Smooth muscle cell (in vitro differentiated cells): ENCODE data around the gene FGD4. TPM values are rescaled to one million over a fixed set of nuclear protein-coding genes. Genes with fewer than 3 reads are reported as not detected.
"Not testable (repeated sequence)": the region's sequence is repeated elsewhere in the genome, so short reads cannot be mapped to it uniquely, and the experiment has no call there.

Experiments used
- DNase-seq: peaks from one replicate; lab custom pipeline; 2025; ENCODE audit not compliant: unreplicated experiment; lab: John Stamatoyannopoulos, UW
- H2AFZ ChIP-seq: fragments of 200-600 bp; sonication (generic); 2 replicates; pipeline ENCODE4 v1.6.0; 2016; ENCODE audit warnings: antibody characterized with exemption, low read depth, mild to moderate bottlenecking
- H3F3A ChIP-seq: fragments of 200-600 bp; sonication (generic); 2 replicates; pipeline ENCODE4 v1.6.0; 2017; ENCODE audit warnings: antibody characterized with exemption, low read depth
- H3K27ac ChIP-seq: fragments of 200-600 bp; sonication (generic); 2 replicates; pipeline ENCODE4 v1.5.1; 2016; ENCODE audit warnings: low read depth, mild to moderate bottlenecking
- H3K27me3 ChIP-seq: fragments of 200-600 bp; sonication (generic); 2 replicates; pipeline ENCODE4 v1.6.1; 2016; ENCODE audit warnings: low read depth, mild to moderate bottlenecking
- H3K36me3 ChIP-seq: fragments of 200-600 bp; sonication (generic); 2 replicates; pipeline ENCODE4 v1.5.1; 2016; ENCODE audit warnings: low read depth
- H3K4me1 ChIP-seq: fragments of 200-600 bp; sonication (generic); 2 replicates; pipeline ENCODE4 v1.5.1; 2016; ENCODE audit warnings: low read depth
- H3K4me2 ChIP-seq: fragments of 200-600 bp; sonication (generic); 2 replicates; pipeline ENCODE4 v1.6.0; 2016; ENCODE audit warnings: mild to moderate bottlenecking
- H3K4me3 ChIP-seq: fragments of 200-600 bp; sonication (generic); 2 replicates; pipeline ENCODE4 v1.5.1; 2016; ENCODE audit warnings: mild to moderate bottlenecking
- H3K79me2 ChIP-seq: fragments of 200-600 bp; sonication (generic); 2 replicates; pipeline ENCODE4 v1.6.0; 2016; ENCODE audit warnings: low read depth, mild to moderate bottlenecking
- H3K9ac ChIP-seq: fragments of 200-600 bp; sonication (generic); 2 replicates; pipeline ENCODE4 v1.6.0; 2016; ENCODE audit warnings: low read depth
- H3K9me3 ChIP-seq: fragments of 200-600 bp; sonication (generic); replicated peaks from 2 replicates; pipeline ENCODE4 v1.5.1; 2016; ENCODE audit warnings: low read depth
- H4K20me1 ChIP-seq: fragments of 200-600 bp; sonication (generic); 2 replicates; pipeline ENCODE4 v1.6.0; 2016; ENCODE audit warnings: low read depth
- WGBS: methylation state at CpG from one replicate; pipeline ENCODE4 v1.1.7; 2016; ENCODE audit warnings: low lambda C conversion rate; 5-methylcytosine and 5-hydroxymethylcytosine counted together
- polyA plus RNA-seq: library from polyadenylated mRNA; unstranded; fragments of >200 nt; fragmentation: Nextera tagmentation; extraction: Ambion mirVana; gene quantifications from 2 replicates; pipeline ENCODE4 v1.2.1, GENCODE V29; 2016
- total RNA-seq: library from RNA; depleted of rRNA; stranded (reverse); fragments of >200 nt; gene quantifications from 2 replicates; pipeline ENCODE4 v1.2.3, GENCODE V29; 2014
- TF ChIP-seq, protein P1 (sequence below): fragments of 200-600 bp; sonication (generic); IDR thresholded peaks from 2 replicates; pipeline ENCODE4 v1.5.1; 2017; ENCODE audit warnings: borderline replicate concordance, mild to moderate bottlenecking, antibody characterized with exemption; ENCODE audit not compliant: insufficient read depth, poor library complexity, severe bottlenecking

The FGD4 gene
- total and polyA plus RNA-seq, 2 experiments from 2014 or later: 0.42 to 5.8 TPM

DNA sequence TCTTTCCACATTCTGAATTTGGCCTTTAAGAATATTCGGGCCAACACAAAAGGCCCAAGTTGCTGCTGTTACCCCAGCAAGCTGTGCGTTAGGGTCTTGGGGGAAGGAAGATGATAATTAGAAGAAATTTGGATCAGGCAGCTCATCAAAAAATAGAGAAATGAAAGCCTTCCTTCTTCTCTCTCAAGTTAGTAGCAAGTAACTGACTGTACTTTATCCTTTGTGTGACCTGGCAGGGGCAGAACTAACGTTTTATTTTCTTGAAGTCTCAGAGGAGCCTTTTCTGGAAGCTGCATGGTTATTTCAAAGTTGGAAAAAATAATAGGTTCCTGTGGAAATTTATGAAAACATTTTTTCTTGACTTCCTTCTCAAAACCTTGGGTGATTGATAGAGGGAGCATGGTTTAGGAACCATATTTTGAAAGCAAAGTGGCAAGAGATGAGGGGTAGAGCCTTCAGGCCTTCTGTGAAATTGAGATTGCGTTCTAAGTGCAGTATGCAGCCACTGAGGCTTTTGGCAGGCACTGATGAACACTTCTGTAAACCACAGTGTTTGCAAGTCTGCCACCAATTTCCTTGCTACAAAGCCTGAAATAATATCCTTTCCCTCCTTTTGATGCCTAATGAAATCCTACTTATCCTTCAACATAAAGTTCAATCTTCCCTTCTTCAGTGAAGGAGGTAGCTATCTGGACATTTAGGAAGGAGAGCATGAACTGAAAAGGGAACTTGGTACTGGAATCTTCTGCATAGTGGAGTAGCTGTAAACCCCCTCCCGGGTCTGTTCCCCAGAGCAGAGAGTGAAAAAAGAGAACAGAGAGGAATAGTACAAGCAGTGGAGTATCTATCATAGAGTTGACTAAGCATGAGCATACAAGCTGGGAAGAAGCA, 123.2 kb downstream of the FGD4 start:
- no peaks in the 10 kb centered on the region for H3K79me2 ChIP-seq
- H3K36me3 ChIP-seq: no peaks in the 10 kb centered on the region
- no peaks in the 10 kb centered on the region for H3K9me3 ChIP-seq
- no peak for DNase-seq
- H3K27me3 ChIP-seq: no peaks in the 10 kb centered on the region
- WGBS: 73% methylated on average over 5 of the region's 5 CpGs
- H3K9ac ChIP-seq: no peak overlapping the region
- TF ChIP-seq, protein P1, sequence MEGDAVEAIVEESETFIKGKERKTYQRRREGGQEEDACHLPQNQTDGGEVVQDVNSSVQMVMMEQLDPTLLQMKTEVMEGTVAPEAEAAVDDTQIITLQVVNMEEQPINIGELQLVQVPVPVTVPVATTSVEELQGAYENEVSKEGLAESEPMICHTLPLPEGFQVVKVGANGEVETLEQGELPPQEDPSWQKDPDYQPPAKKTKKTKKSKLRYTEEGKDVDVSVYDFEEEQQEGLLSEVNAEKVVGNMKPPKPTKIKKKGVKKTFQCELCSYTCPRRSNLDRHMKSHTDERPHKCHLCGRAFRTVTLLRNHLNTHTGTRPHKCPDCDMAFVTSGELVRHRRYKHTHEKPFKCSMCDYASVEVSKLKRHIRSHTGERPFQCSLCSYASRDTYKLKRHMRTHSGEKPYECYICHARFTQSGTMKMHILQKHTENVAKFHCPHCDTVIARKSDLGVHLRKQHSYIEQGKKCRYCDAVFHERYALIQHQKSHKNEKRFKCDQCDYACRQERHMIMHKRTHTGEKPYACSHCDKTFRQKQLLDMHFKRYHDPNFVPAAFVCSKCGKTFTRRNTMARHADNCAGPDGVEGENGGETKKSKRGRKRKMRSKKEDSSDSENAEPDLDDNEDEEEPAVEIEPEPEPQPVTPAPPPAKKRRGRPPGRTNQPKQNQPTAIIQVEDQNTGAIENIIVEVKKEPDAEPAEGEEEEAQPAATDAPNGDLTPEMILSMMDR: no peak
- peak overlapping the region; percentile 79 for H2AFZ ChIP-seq
- no peak overlapping the region for H3K4me3 ChIP-seq
- H3K4me2 ChIP-seq: no peak overlapping the region
- no peak overlapping the region for H3K27ac ChIP-seq
- peaks cover 19% of the 10 kb centered on the region for H3K4me1 ChIP-seq
- no peaks in the 10 kb centered on the region for H4K20me1 ChIP-seq
- H3F3A ChIP-seq: no peaks in the 10 kb centered on the region

DNA sequence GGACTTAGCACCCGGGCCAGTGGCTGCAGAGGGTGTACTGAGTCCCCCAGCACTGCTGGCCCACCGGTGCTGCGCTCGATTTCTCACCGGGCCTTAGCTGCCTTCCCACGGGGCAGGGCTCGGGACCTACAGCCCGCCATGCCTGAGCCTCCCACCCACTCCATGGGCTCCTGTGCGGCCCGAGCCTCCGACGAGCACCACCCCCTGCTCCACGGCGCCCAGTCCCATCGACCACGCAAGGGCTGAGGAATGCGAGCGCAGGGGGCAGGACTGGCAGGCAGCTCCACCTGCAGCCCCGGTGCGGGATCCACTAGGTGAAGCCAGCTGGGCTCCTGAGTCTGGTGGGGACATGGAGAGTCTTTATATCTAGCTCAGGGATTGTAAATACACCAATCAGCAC, 126.4 kb downstream of the FGD4 start:
- DNase-seq, H3K4me3 ChIP-seq, H4K20me1 ChIP-seq, H3K9me3 ChIP-seq, H3K27me3 ChIP-seq, H3K27ac ChIP-seq, H3K79me2 ChIP-seq, H3F3A ChIP-seq, H3K36me3 ChIP-seq, H2AFZ ChIP-seq, H3K4me2 ChIP-seq, H3K9ac ChIP-seq: not testable (repeated sequence)
- H3K4me1 ChIP-seq: peaks cover 19% of the 10 kb centered on the region
- 91% methylated on average over 14 of the region's 20 CpGs for WGBS

DNA sequence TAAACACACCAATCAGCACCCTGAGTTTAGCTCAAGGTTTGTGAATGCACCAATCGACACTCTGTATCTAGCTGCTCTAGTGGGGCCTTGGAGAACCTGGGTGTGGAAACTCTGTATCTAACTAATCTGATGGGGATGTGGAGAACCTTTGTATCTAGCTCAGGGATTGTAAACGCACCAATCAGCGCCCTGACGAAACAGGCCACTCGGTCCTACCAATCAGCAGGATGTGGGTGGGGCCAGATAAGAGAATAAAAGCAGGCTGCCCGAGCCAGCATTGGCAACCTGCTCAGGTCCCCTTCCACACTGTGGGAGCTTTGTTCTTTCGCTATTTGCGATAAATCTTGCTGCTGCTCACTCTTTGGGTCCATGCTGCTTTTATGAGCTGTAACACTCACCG, 127.0 kb downstream of the FGD4 start:
- H4K20me1 ChIP-seq, DNase-seq, H3K36me3 ChIP-seq, H3F3A ChIP-seq, H2AFZ ChIP-seq, H3K9ac ChIP-seq, H3K4me3 ChIP-seq, H3K4me2 ChIP-seq, H3K9me3 ChIP-seq, H3K27ac ChIP-seq, H3K79me2 ChIP-seq, H3K27me3 ChIP-seq: not testable (repeated sequence)
- WGBS: 95% methylated on average over 9 of the region's 9 CpGs
- H3K4me1 ChIP-seq: peaks cover 16% of the 10 kb centered on the region

DNA sequence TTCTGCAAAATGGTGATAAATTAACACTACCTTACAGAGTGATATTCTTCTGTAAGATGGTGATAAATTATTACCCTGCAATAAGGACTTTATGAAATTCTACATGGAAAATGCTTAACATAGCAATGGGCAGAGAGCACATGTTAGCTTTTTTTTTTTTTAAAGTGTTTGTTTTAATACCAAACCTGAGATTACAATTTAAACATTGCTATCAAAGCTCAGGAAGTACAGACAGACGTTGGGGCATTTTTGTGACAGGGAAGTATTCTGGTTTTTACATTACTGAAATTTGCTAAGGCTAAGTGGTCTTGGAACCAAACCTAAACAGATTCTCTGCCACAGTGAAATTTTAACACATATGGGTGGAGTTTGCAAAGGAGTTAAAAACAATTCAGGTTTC, 133.1 kb downstream of the FGD4 start:
- Histone ChIP-seq H3K27me3 (no peaks in the 10 kb centered on the region), H3K4me2 (no peak overlapping the region), H2AFZ (no peak overlapping the region), H3K9ac (no peak overlapping the region), H4K20me1 (no peaks in the 10 kb centered on the region), H3K79me2 (no peaks in the 10 kb centered on the region), H3K4me3 (no peak overlapping the region), H3F3A (peaks cover 3% of the 10 kb centered on the region), H3K36me3 (no peaks in the 10 kb centered on the region), H3K9me3 (no peaks in the 10 kb centered on the region), H3K4me1 (peaks cover 16% of the 10 kb centered on the region), H3K27ac (no peak overlapping the region)
- TF ChIP-seq, protein P1: no peak
- no peak for DNase-seq
- 81% methylated on average over 1 of the region's 1 CpG for WGBS

DNA sequence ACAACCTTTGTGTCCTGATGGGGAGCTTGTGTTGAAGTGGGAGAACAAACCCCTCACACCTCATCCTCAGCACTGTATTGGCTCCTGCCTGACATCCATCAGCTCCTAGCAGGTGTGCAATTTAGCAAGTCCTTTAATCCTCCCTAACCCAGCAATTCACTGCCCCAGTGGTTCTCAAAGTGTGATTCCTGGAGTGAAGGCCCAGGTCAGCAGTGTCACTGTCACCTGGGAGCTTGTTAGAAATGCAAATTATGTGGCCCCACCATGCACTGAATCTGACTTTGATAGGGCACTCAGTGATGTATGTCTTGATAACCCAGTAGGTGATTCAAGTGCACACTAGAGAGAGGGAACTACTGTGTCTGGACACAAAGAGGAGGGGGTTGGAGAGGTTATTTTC, 133.6 kb downstream of the FGD4 start:
- DNase-seq: no peak
- H3K4me2 ChIP-seq: no peak overlapping the region
- H2AFZ ChIP-seq: no peak overlapping the region
- peaks cover 16% of the 10 kb centered on the region for H3K4me1 ChIP-seq
- H3K79me2 ChIP-seq: no peaks in the 10 kb centered on the region
- H3K9ac ChIP-seq: no peak overlapping the region
- no peaks in the 10 kb centered on the region for H4K20me1 ChIP-seq
- no peaks in the 10 kb centered on the region for H3K27me3 ChIP-seq
- TF ChIP-seq, protein P1: no peak
- H3K36me3 ChIP-seq: no peaks in the 10 kb centered on the region
- H3K27ac ChIP-seq: no peak overlapping the region
- peaks cover 3% of the 10 kb centered on the region for H3F3A ChIP-seq
- no peaks in the 10 kb centered on the region for H3K9me3 ChIP-seq
- H3K4me3 ChIP-seq: no peak overlapping the region

DNA sequence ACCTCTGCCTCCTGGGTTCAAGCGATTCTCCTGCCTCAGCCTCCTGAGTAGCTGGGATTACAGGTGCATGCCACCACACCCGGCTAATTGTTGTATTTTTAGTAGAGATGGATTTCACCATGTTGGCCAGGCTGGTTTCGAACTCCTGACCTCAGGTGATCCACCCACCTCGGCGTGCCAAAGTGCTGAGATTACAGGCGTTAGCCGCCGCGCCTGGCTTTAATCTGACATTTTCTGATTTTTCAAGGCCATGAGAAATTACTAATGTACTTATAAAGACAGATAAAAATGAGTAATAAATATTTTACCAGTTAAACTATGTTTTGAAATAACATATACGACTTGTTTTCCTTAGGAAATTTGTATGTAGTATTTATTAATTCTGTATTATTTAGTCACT, 134.1 kb downstream of the FGD4 start:
- Histone ChIP-seq H3K4me3 (peak overlapping the region; percentile 46), H3K27ac (peak overlapping the region; percentile 66), H3K4me2 (peak overlapping the region; percentile 80), H3K4me1 (peaks cover 16% of the 10 kb centered on the region)
- WGBS: 84% methylated on average over 10 of the region's 10 CpGs
- not testable (repeated sequence) for H3K36me3 ChIP-seq, H3K9me3 ChIP-seq, H3K27me3 ChIP-seq, DNase-seq, H4K20me1 ChIP-seq, H3K9ac ChIP-seq, H3F3A ChIP-seq, H3K79me2 ChIP-seq, H2AFZ ChIP-seq
